GM12878 (cell line): ENCODE measurements around the gene SNX11. TPM values are rescaled to one million over a fixed set of nuclear protein-coding genes. Genes with fewer than 3 reads are reported as not detected.

Experiments used
- ATAC-seq: fragments of 200-7000 bp; cut with Tn5 transposase; 3 replicates; pipeline ENCODE4 v1.9.1; 2020; ENCODE audit warnings: mild to moderate bottlenecking, moderate library complexity
- BruUV-seq: library from RNA; stranded (reverse); fragments of 400-500 nt; replicated peaks from 2 replicates; lab custom pipeline; 2021; lab: Mats Ljungman, UMichigan
- CTCF ChIA-PET: fragments of 300-600 bp; sonication (Branson Sonifier 250); formaldehyde crosslinking; extraction: SDS; loops from one replicate; lab custom pipeline; 2021; ENCODE audit warnings: inconsistent platforms; lab: Yijun Ruan, JAX
- POLR2A ChIA-PET: fragments of 350-600 bp; formaldehyde crosslinking; extraction: SDS; loops from one replicate; lab custom pipeline; 2021; ENCODE audit warnings: inconsistent platforms; lab: Charles Lee
- RAD21 ChIA-PET: fragments of 300-600 bp; sonication (Branson Sonifier 250); formaldehyde crosslinking; loops from one replicate; lab custom pipeline; 2023; ENCODE audit warnings: antibody characterized with exemption; ENCODE audit not compliant: unreplicated experiment; lab: Charles Lee
- SMC1A ChIA-PET: fragments of 300-600 bp; sonication (Branson Sonifier 250); formaldehyde crosslinking; loops from one replicate; lab custom pipeline; 2023; ENCODE audit not compliant: unreplicated experiment, uncharacterized antibody; lab: Charles Lee
- DNase-seq: peaks from one replicate; pipeline ENCODE4 v3.0.0-alpha.2; 2011; ENCODE audit warnings: low read depth, low spot score
- FAIRE-seq: peaks from 3 replicates; lab custom pipeline; 2011; peaks lifted over from hg19 to GRCh38; lab: Jason Lieb, UNC
- H2AFZ ChIP-seq: 2 replicates; pipeline ENCODE4 v1.6.0; 2011; ENCODE audit warnings: low read depth, low read length, control low read depth; ENCODE audit not compliant: control insufficient read depth
- H3K27ac ChIP-seq: 2 replicates; pipeline ENCODE4 v1.5.1; 2011; ENCODE audit warnings: control low read depth; ENCODE audit not compliant: control insufficient read depth, insufficient read depth
- H3K27me3 ChIP-seq, 2 experiments: replicated peaks in 1 of 2; 2 replicates each; pipeline versions ENCODE4 v1.6.0 to v1.6.1; 2011; ENCODE audit warnings: low read length in 1 of 2; ENCODE audit not compliant: control insufficient read depth in 2 of 2, insufficient read depth in 2 of 2
- H3K36me3 ChIP-seq, 2 experiments: 2 replicates each; pipeline ENCODE4 v1.5.1; 2011; ENCODE audit warnings: low read length in 1 of 2; ENCODE audit not compliant: control insufficient read depth in 2 of 2, insufficient read depth in 2 of 2
- H3K4me1 ChIP-seq: 2 replicates; pipeline ENCODE4 v1.6.1; 2011; ENCODE audit warnings: mild to moderate bottlenecking, low read length, moderate library complexity, mixed read lengths; ENCODE audit not compliant: control insufficient read depth, insufficient read depth
- H3K4me2 ChIP-seq: 2 replicates; pipeline ENCODE4 v1.6.0; 2011; ENCODE audit warnings: control low read depth; ENCODE audit not compliant: control insufficient read depth, insufficient read depth
- H3K4me3 ChIP-seq: fragments of 200-600 bp; sonication (generic); 2 replicates; pipeline ENCODE4 v1.5.1; 2016
- H3K79me2 ChIP-seq: 2 replicates; pipeline ENCODE4 v1.6.0; 2011; ENCODE audit warnings: low read length; ENCODE audit not compliant: control insufficient read depth, insufficient read depth
- H3K9ac ChIP-seq: 2 replicates; pipeline ENCODE4 v1.8.0; 2011; ENCODE audit warnings: low read length, control low read depth, mixed read lengths; ENCODE audit not compliant: control insufficient read depth, insufficient read depth
- H3K9me3 ChIP-seq: replicated peaks from 3 replicates; pipeline ENCODE4 v1.5.1; 2011; ENCODE audit warnings: mild to moderate bottlenecking, low read length; ENCODE audit not compliant: control insufficient read depth, insufficient read depth
- H4K20me1 ChIP-seq: 2 replicates; pipeline ENCODE4 v1.6.0; 2011; ENCODE audit not compliant: control insufficient read depth, insufficient read depth
- CHD4 ChIP-seq: fragments of 200-600 bp; sonication (generic); IDR thresholded peaks from 2 replicates; pipeline ENCODE4 v1.6.1; 2016; ENCODE audit warnings: mild to moderate bottlenecking
- EED ChIP-seq: sonication (generic); IDR thresholded peaks from 2 replicates; pipeline ENCODE4 v1.6.1; 2016; ENCODE audit warnings: antibody characterized with exemption, low read depth
- HCFC1 ChIP-seq: fragments of 150-350 bp; IDR thresholded peaks from 2 replicates; pipeline ENCODE4 v1.6.1; 2014; ENCODE audit warnings: low read length
- HDAC2 ChIP-seq: fragments of 200-600 bp; sonication (generic); IDR thresholded peaks from 2 replicates; pipeline ENCODE4 v1.6.1; 2017
- LARP7 ChIP-seq: fragments of 450-650 bp; IDR thresholded peaks from 2 replicates; pipeline ENCODE4 v1.6.1; 2017; ENCODE audit warnings: mild to moderate bottlenecking
- PKNOX1 ChIP-seq: fragments of 450-650 bp; IDR thresholded peaks from 2 replicates; pipeline ENCODE4 v1.6.1; 2016; ENCODE audit warnings: mild to moderate bottlenecking
- SMAD5 ChIP-seq: IDR thresholded peaks from 2 replicates; pipeline ENCODE4 v1.6.1; 2016; ENCODE audit warnings: antibody characterized with exemption, low read depth
- TAF1 ChIP-seq: IDR thresholded peaks from 2 replicates; pipeline ENCODE4 v1.6.1; 2011; ENCODE audit warnings: mild to moderate bottlenecking, low read depth, low read length, borderline replicate concordance
- ZBED1 ChIP-seq: IDR thresholded peaks from 2 replicates; pipeline ENCODE4 v1.6.1; 2016; ENCODE audit warnings: borderline replicate concordance
- ZSCAN29 ChIP-seq: fragments of 450-650 bp; IDR thresholded peaks from 2 replicates; pipeline ENCODE4 v1.6.1; 2017; ENCODE audit warnings: mild to moderate bottlenecking, moderate library complexity
- WGBS: methylation state at CpG from one replicate; pipeline ENCODE4 v1.1.6; 2016; ENCODE audit warnings: low lambda C conversion rate; ENCODE audit not compliant: insufficient replicate concordance, insufficient coverage; ENCODE audit errors: missing lambda C conversion rate; 5-methylcytosine and 5-hydroxymethylcytosine counted together
- in situ Hi-C: fragments of 300-500 bp; cut with MboI; formaldehyde crosslinking; loops from 9 replicates; pipeline ENCODE4 v1.14.3; 2018; ENCODE audit warnings: mixed read lengths
- intact Hi-C: fragments of 100-400 bp; cut with micrococcal nuclease; formaldehyde crosslinking; loops from one replicate; pipeline ENCODE4 v1.14.2; 2022; ENCODE audit not compliant: unreplicated experiment
- polyA plus RNA-seq, 11 experiments: library from polyadenylated mRNA; depleted of rRNA in 4 of 11; unstranded in 6 of 11; stranded (reverse) in 5 of 11; fragments of >200 nt; fragmentation: Nextera tagmentation in 4 of 11; fragmentation: Illumina TruSeq in 1 of 11; extraction: Ambion mirVana in 4 of 11; extraction: Trizol in 1 of 11; gene quantifications; 1 replicate in 1 of 11; 2 replicates in 10 of 11; pipeline versions ENCODE4 v1.2.1 to v1.2.3, GENCODE V29; 2011 to 2016; ENCODE audit warnings: inconsistent platforms in 2 of 11, missing spikeins in 2 of 11, low read depth in 1 of 11
- total RNA-seq, 4 experiments: library from RNA; depleted of rRNA in 3 of 4; stranded (reverse); fragments of >200 nt in 3 of 4; fragmentation: Illumina TruSeq in 1 of 4; extraction: Trizol in 1 of 4; gene quantifications; 2 replicates each; pipeline versions ENCODE4 v1.2.1 to v1.2.3, GENCODE V29; 2013 to 2021
- TF ChIP-seq, protein P1 (sequence below): IDR thresholded peaks from 2 replicates; pipeline ENCODE4 v1.6.1; 2012; ENCODE audit warnings: mild to moderate bottlenecking, low read depth, low read length

SNX11 gene
- total and polyA plus RNA-seq, 10 of the 15 experiments (the other 5 are each of a cell fraction or from before 2014, with no cell fraction given): 34.2 to 127 (median 61.8) TPM

DNA sequence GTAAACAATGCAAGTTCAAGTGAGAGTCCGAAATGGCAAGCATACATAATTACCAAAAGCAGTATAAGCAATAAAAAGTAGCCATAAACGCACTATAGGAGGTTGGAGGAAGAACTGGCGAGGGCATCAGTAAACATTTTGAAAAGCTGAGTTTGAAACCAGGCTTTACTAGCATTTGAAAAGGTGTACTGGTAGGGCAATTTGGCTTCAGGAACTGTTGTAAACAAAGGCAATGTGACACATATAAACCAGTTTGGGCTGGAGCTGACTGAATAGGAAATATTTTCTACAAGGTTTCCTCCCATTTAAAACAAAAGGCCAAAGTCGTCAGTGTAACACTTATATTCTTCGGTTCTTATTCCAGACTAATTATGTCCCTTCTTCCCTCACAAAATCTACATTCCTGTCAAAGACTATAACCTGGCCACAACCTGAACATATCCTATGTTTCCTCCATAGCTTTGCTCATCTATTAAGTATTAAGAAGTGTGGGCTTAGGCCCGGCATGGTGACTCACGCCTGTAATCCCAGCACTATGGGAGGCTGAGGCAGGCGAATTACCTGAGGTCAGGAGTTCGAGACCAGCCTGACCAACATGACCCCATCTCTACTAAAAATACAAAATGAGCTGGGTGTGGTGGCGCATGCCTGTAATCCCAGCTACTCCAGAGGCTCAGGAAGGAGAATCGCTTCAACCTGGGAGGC is 14.1 kb upstream of the SNX11 start:
- Histone ChIP-seq H3K4me2 (no peak overlapping the region), H3K4me1 (peaks cover 16% of the 10 kb centered on the region), H3K9ac (no peak overlapping the region), H2AFZ (no peak overlapping the region), H3K36me3 (peaks cover 0 to 5% of the 10 kb centered on the region in 2 experiments; a peak in 1 of 4 replicates), H3K27ac (no peak overlapping the region), H3K27me3 (no peaks in the 10 kb centered on the region), H3K9me3 (no peaks in the 10 kb centered on the region), H4K20me1 (no peaks in the 10 kb centered on the region), H3K79me2 (peaks cover 31% of the 10 kb centered on the region), H3K4me3 (no peak overlapping the region)
- 94% methylated on average over 11 of the region's 11 CpGs for WGBS
- no TSS peak for BruUV-seq
- intact Hi-C loops: no loop called here
- ATAC-seq: no peak
- ChIA-PET POLR2A (interaction anchor here (0.7 to 1.3 kb wide), 3 partner anchors 46 to 469 kb away, joined by 6 to 7 read pairs (median 6); no protein-coding TSS in a partner anchor), SMC1A (interaction anchor here (0.8 to 1.2 kb wide), 2 partner anchors 13 to 15 kb away, joined by 3 to 7 read pairs; no protein-coding TSS in a partner anchor), RAD21 (interaction anchor here (0.7 kb wide), 2 partner anchors 31 to 426 kb away, joined by 3 to 4 read pairs; no protein-coding TSS in a partner anchor), CTCF (interaction anchor here (0.9 to 5.8 kb wide), 2 partner anchors 12 to 13 kb away, joined by 3 to 44 read pairs; no protein-coding TSS in a partner anchor)
- DNase-seq: no peak
- FAIRE-seq: no peak
- in situ Hi-C loops: no loop called here
- no peak for TF ChIP-seq TAF1

- POLR2A ChIA-PET: interaction anchor here (0.8 to 1.7 kb wide), 4 partner anchors 9 to 484 kb away, joined by 3 to 5 read pairs (median 3); no protein-coding TSS in a partner anchor
- no peaks in the 10 kb centered on the region for H3K9me3 ChIP-seq
- in situ Hi-C loops: no loop called here
- peaks cover 0 to 5% of the 10 kb centered on the region in 2 experiments; a peak in 1 of 4 replicates for H3K36me3 ChIP-seq
- ATAC-seq (no peak), DNase-seq (no peak), FAIRE-seq (no peak)
- BruUV-seq: no TSS peak
- SMC1A ChIA-PET: interaction anchor here (1.2 to 9.5 kb wide), 5 partner anchors 13 to 46 kb away, joined by 3 to 66 read pairs (median 13); partner anchors contain the start of gene SNX11
- H3K4me1 ChIP-seq: peaks cover 20% of the 10 kb centered on the region
- RAD21 ChIA-PET: interaction anchor here (1.0 to 9.5 kb wide), 4 partner anchors 11 to 69 kb away, joined by 3 to 113 read pairs (median 18); no protein-coding TSS in a partner anchor
- 99% methylated on average over 4 of the region's 4 CpGs for WGBS
- intact Hi-C loops: no loop called here
- no peak overlapping the region for H3K9ac ChIP-seq
- no peak overlapping the region for H2AFZ ChIP-seq
- peaks cover 43% of the 10 kb centered on the region for H3K79me2 ChIP-seq
- no peak overlapping the region for H3K27ac ChIP-seq
- H3K27me3 ChIP-seq: no peaks in the 10 kb centered on the region
- CTCF ChIA-PET: interaction anchor here (0.6 to 33.4 kb wide), 5 partner anchors 14 to 475 kb away, joined by 3 to 525 read pairs (median 4); partner anchors contain the start of gene SNX11
- no peaks in the 10 kb centered on the region for H4K20me1 ChIP-seq
- H3K4me2 ChIP-seq: no peak overlapping the region
- H3K4me3 ChIP-seq: no peak overlapping the region
- no peak for TF ChIP-seq SMAD5
- TF ChIP-seq, protein P1, sequence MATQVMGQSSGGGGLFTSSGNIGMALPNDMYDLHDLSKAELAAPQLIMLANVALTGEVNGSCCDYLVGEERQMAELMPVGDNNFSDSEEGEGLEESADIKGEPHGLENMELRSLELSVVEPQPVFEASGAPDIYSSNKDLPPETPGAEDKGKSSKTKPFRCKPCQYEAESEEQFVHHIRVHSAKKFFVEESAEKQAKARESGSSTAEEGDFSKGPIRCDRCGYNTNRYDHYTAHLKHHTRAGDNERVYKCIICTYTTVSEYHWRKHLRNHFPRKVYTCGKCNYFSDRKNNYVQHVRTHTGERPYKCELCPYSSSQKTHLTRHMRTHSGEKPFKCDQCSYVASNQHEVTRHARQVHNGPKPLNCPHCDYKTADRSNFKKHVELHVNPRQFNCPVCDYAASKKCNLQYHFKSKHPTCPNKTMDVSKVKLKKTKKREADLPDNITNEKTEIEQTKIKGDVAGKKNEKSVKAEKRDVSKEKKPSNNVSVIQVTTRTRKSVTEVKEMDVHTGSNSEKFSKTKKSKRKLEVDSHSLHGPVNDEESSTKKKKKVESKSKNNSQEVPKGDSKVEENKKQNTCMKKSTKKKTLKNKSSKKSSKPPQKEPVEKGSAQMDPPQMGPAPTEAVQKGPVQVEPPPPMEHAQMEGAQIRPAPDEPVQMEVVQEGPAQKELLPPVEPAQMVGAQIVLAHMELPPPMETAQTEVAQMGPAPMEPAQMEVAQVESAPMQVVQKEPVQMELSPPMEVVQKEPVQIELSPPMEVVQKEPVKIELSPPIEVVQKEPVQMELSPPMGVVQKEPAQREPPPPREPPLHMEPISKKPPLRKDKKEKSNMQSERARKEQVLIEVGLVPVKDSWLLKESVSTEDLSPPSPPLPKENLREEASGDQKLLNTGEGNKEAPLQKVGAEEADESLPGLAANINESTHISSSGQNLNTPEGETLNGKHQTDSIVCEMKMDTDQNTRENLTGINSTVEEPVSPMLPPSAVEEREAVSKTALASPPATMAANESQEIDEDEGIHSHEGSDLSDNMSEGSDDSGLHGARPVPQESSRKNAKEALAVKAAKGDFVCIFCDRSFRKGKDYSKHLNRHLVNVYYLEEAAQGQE: no peak
- no peak for TF ChIP-seq ZSCAN29
- TF ChIP-seq CHD4: no peak
- no peak for TF ChIP-seq PKNOX1
- no peak for TF ChIP-seq ZBED1
- TF ChIP-seq EED: no peak
- TF ChIP-seq HCFC1: no peak
- no peak for TF ChIP-seq HDAC2
- no peak for TF ChIP-seq LARP7
These were observed 12.0 kb upstream of the SNX11 start for GRCh38 chr17:48095611-48096010.
